GM23338 (cell line): ENCODE data around the gene BCAS1. TPM values are rescaled to one million over a fixed set of nuclear protein-coding genes. Genes with fewer than 3 reads are reported as not detected.
A peak's percentile ranks its signal among the peaks of the same experiment; 100 is the strongest.

Source experiments
- ATAC-seq: fragments of 200-7000 bp; cut with Tn5 transposase; 3 replicates; pipeline ENCODE4 v1.9.1; 2020
- DNase-seq: peaks from one replicate; pipeline ENCODE4 v3.0.0-alpha.2; 2015; ENCODE audit warnings: low spot score
- H2AFZ ChIP-seq: fragments of 200-600 bp; sonication (generic); 2 replicates; pipeline ENCODE4 v1.8.0; 2016; ENCODE audit warnings: antibody characterized with exemption, mild to moderate bottlenecking, moderate library complexity
- H3F3A ChIP-seq: fragments of 200-600 bp; sonication (generic); replicated peaks from 2 replicates; pipeline ENCODE4 v1.8.0; 2017; ENCODE audit warnings: antibody characterized with exemption, mixed run types, low read depth
- H3K27ac ChIP-seq: fragments of 200-600 bp; sonication (generic); 2 replicates; pipeline ENCODE4 v1.6.1; 2016; ENCODE audit warnings: low read depth
- H3K27me3 ChIP-seq: fragments of 200-600 bp; sonication (generic); 2 replicates; pipeline ENCODE4 v1.8.0; 2016; ENCODE audit warnings: mild to moderate bottlenecking, mixed run types, moderate library complexity; ENCODE audit not compliant: insufficient read depth
- H3K36me3 ChIP-seq: fragments of 200-600 bp; sonication (generic); 2 replicates; pipeline ENCODE4 v1.8.0; 2016; ENCODE audit warnings: mild to moderate bottlenecking; ENCODE audit not compliant: insufficient read depth
- H3K4me1 ChIP-seq: fragments of 200-600 bp; sonication (generic); 2 replicates; pipeline ENCODE4 v1.8.0; 2016; ENCODE audit warnings: mild to moderate bottlenecking, moderate library complexity; ENCODE audit not compliant: insufficient read depth
- H3K4me2 ChIP-seq: fragments of 200-600 bp; sonication (generic); 2 replicates; pipeline ENCODE4 v1.7.1; 2017; ENCODE audit warnings: mixed run types
- H3K4me3 ChIP-seq: fragments of 200-600 bp; sonication (generic); 2 replicates; pipeline ENCODE4 v1.6.1; 2016; ENCODE audit warnings: mixed run types
- H3K79me2 ChIP-seq: fragments of 200-600 bp; sonication (generic); replicated peaks from 2 replicates; pipeline ENCODE4 v1.8.0; 2017; ENCODE audit warnings: mild to moderate bottlenecking; ENCODE audit not compliant: insufficient read depth
- H3K9me2 ChIP-seq: fragments of 200-600 bp; sonication (generic); 2 replicates; pipeline ENCODE4 v1.8.0; 2017; ENCODE audit not compliant: insufficient read depth
- H4K20me1 ChIP-seq: fragments of 200-600 bp; sonication (generic); replicated peaks from 2 replicates; pipeline ENCODE4 v1.8.0; 2017; ENCODE audit warnings: mild to moderate bottlenecking; ENCODE audit not compliant: insufficient read depth
- H3K27ac Mint-ChIP-seq: 2 replicates; pipeline ENCODE4 v1.8.0; 2020; ENCODE audit warnings: inconsistent platforms, mild to moderate bottlenecking, moderate library complexity, mixed read lengths
- H3K27me3 Mint-ChIP-seq: 3 replicates; pipeline ENCODE4 v1.8.0; 2022; ENCODE audit warnings: low read depth, mild to moderate bottlenecking, moderate library complexity, mixed read lengths, inconsistent platforms; ENCODE audit not compliant: insufficient read depth, poor library complexity
- H3K36me3 Mint-ChIP-seq: 3 replicates; pipeline ENCODE4 v1.8.0; 2021; ENCODE audit warnings: low read depth, mild to moderate bottlenecking, inconsistent platforms, moderate library complexity, mixed read lengths
- H3K4me1 Mint-ChIP-seq: 3 replicates; pipeline ENCODE4 v1.8.0; 2020; ENCODE audit warnings: mild to moderate bottlenecking, inconsistent platforms, mixed read lengths
- H3K4me3 Mint-ChIP-seq: 3 replicates; pipeline ENCODE4 v1.8.0; 2021; ENCODE audit warnings: moderate library complexity, mild to moderate bottlenecking, inconsistent platforms, mixed read lengths
- H3K9me3 Mint-ChIP-seq: 3 replicates; pipeline ENCODE4 v1.8.0; 2020; ENCODE audit warnings: moderate library complexity, mild to moderate bottlenecking, inconsistent platforms, mixed read lengths
- CREB1 ChIP-seq: fragments of 250-450 bp; sonication (Bioruptor Pico); IDR thresholded peaks from 2 replicates; pipeline ENCODE4 v1.5.0; 2020; ENCODE audit warnings: low read depth, mild to moderate bottlenecking, moderate library complexity
- CTCF ChIP-seq, 2 experiments: fragments of 200-600 bp in 1 of 2; sonication (generic) in 1 of 2; conservative IDR thresholded peaks; 2 replicates each; pipeline versions ENCODE4 v1.5.1 to v1.6.1; 2016 to 2017; ENCODE audit warnings: antibody characterized with exemption in 2 of 2, low read depth in 2 of 2, mild to moderate bottlenecking in 2 of 2, moderate library complexity in 1 of 2
- EZH2 ChIP-seq: fragments of 200-600 bp; sonication (generic); IDR thresholded peaks from one replicate; pipeline ENCODE4 v1.8.0; 2017; ENCODE audit warnings: antibody characterized with exemption, mild to moderate bottlenecking, low read depth; ENCODE audit not compliant: unreplicated experiment
- EZH2phosphoT487 ChIP-seq: fragments of 200-600 bp; sonication (generic); IDR thresholded peaks from one replicate; pipeline ENCODE4 v1.8.1; 2018; ENCODE audit warnings: antibody characterized with exemption; ENCODE audit not compliant: unreplicated experiment
- JUNB ChIP-seq: IDR thresholded peaks from one replicate; pipeline ENCODE4 v1.6.1; 2016; ENCODE audit warnings: antibody characterized with exemption; ENCODE audit not compliant: unreplicated experiment
- NANOG ChIP-seq: IDR thresholded peaks from 2 replicates; pipeline ENCODE4 v1.6.1; 2016; ENCODE audit warnings: antibody characterized with exemption, borderline replicate concordance
- POLR2AphosphoS5 ChIP-seq: IDR thresholded peaks from 2 replicates; pipeline ENCODE4 v1.6.1; 2016; ENCODE audit warnings: antibody characterized with exemption, low read depth
- REST ChIP-seq: IDR thresholded peaks from one replicate; pipeline ENCODE4 v1.6.1; 2018; ENCODE audit warnings: antibody characterized with exemption; ENCODE audit not compliant: unreplicated experiment
- STAT1 ChIP-seq: IDR thresholded peaks from one replicate; pipeline ENCODE4 v1.6.1; 2016; ENCODE audit warnings: antibody characterized with exemption; ENCODE audit not compliant: unreplicated experiment
- ZNF114 ChIP-seq: fragments of 250-450 bp; sonication (Bioruptor Pico); IDR thresholded peaks from 2 replicates; pipeline ENCODE4 v1.5.0; 2020; ENCODE audit warnings: mild to moderate bottlenecking, moderate library complexity
- ZNF331 ChIP-seq: fragments of 250-450 bp; sonication (Bioruptor Pico); IDR thresholded peaks from 2 replicates; pipeline ENCODE4 v1.5.0; 2020; ENCODE audit warnings: low read depth, mild to moderate bottlenecking, moderate library complexity
- polyA plus RNA-seq: library from polyadenylated mRNA; unstranded; fragments of >200 nt; fragmentation: Nextera tagmentation; extraction: Ambion mirVana; gene quantifications from 2 replicates; pipeline ENCODE4 v1.2.1, GENCODE V29; 2016
- total RNA-seq: library from RNA; depleted of rRNA; stranded (reverse); fragments of >200 nt; shearing (Covaris generic); gene quantifications from 2 replicates; pipeline ENCODE4 v1.2.3, GENCODE V29; 2014
- TF ChIP-seq, protein P1 (sequence below): IDR thresholded peaks from 2 replicates; pipeline ENCODE4 v1.6.1; 2016; ENCODE audit warnings: antibody characterized with exemption

The BCAS1 gene
- total and polyA plus RNA-seq, 2 experiments from 2014 or later, result 0.17 to 0.19 TPM

DNA sequence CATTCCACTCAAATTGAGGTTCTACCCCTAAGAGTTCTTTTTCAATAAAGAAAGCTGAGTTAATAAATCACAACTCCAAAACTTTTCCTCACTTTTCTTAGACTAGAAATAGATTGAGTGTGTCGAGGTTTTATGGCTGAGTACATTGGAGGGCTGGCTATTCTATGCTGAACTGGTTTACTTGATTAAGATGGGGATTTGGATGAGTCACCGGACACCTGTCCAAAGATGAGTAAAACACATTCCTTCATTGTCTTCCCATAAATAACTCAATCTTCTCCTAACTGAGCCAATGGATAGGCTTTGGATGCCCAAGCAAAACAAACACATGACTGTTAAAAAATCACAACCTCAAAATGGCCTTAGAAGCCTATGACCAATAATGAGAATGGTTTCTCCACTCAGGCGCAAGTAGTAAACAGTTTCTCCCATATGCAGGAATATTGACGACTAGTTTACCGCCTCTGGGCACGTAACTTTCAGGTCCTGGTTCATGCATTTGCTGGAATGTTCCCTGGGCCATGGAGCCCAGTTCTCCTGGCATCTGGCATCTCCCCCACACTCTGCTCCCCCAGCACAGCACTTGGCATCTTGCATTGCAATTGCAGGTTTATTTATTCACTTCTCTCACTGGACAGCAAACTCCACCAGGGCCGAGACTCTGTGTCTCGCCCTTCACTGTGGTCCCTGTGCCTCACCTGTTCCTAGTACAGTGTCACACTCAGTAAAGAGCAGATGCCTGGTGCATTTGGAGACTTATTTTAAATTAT lies 43.9 kb downstream of the BCAS1 start (continued):
- TF ChIP-seq, protein P1, sequence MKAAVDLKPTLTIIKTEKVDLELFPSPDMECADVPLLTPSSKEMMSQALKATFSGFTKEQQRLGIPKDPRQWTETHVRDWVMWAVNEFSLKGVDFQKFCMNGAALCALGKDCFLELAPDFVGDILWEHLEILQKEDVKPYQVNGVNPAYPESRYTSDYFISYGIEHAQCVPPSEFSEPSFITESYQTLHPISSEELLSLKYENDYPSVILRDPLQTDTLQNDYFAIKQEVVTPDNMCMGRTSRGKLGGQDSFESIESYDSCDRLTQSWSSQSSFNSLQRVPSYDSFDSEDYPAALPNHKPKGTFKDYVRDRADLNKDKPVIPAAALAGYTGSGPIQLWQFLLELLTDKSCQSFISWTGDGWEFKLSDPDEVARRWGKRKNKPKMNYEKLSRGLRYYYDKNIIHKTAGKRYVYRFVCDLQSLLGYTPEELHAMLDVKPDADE, result no peak
- no peak for TF ChIP-seq NANOG
- TF ChIP-seq CTCF (conservative IDR thresholded peaks at IDR 0.05; ENCODE audit: low read depth in 2 of 2), result no peak
- no peak for TF ChIP-seq EZH2phosphoT487
- no peak for TF ChIP-seq EZH2

DNA sequence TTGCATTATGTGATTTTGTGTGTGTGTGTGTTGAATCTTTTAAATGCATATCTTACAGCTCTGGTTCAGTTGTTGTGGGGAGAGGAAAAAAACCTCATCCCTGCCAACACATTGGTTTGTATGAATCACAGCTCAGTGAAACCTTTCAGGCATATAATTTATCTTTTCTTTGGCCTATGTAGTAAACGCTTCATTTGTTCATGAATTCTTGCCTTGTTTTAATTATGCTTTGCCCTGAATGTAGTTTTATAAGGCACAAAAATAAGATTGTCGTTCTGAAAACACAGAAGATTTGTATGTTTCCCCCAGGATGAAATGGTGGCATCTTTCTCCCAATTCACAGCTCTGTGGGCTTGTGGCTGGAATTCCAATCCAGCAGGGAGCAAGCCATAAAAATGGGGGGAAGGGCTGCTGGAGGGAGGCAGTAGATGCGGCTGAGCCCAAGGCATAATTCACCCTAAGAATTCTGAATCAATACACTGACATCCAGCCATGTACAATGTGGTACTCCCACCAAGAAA lies 45.1 kb downstream of the BCAS1 start:
- no peak overlapping the region for H3K4me3 Mint-ChIP-seq
- ATAC-seq (peak; percentile 50; the same call in 2 of the 3 replicates), DNase-seq (peak; percentile 11)
- H3K27me3 Mint-ChIP-seq, result no peaks in the 10 kb centered on the region
- Histone ChIP-seq H3K27me3 (no peaks in the 10 kb centered on the region), H3K4me3 (no peak overlapping the region), H3K9me2 (no peaks in the 10 kb centered on the region), H3F3A (no peaks in the 10 kb centered on the region), H3K36me3 (no peaks in the 10 kb centered on the region), H3K4me2 (0 out of 2 replicates have a peak overlapping the region, but pooled peaks have one; percentile 39), H4K20me1 (no peaks in the 10 kb centered on the region), H3K79me2 (no peaks in the 10 kb centered on the region), H3K27ac (no peak overlapping the region), H2AFZ (peak overlapping the region; percentile 8; the same call in 1 of the 2 replicates), H3K4me1 (peaks cover 5% of the 10 kb centered on the region; the same call in 1 of the 2 replicates)
- peaks cover 16% of the 10 kb centered on the region; the same call in 2 of the 3 replicates for H3K4me1 Mint-ChIP-seq
- no peaks in the 10 kb centered on the region for H3K9me3 Mint-ChIP-seq
- no peaks in the 10 kb centered on the region for H3K36me3 Mint-ChIP-seq
- no peak overlapping the region for H3K27ac Mint-ChIP-seq
- TF ChIP-seq STAT1 (no peak), NANOG (no peak), EZH2phosphoT487 (no peak), ZNF114 (CRISPR knock-in tag) (no peak), CTCF (conservative IDR thresholded peaks at IDR 0.05; ENCODE audit: low read depth in 2 of 2) (no peak), EZH2 (no peak), POLR2AphosphoS5 (no peak), JUNB (no peak), ZNF331 (no peak), CREB1 (CRISPR knock-in tag) (no peak), REST (no peak)
- TF ChIP-seq, protein P1, result no peak
